HepG2 (cell line): ENCODE data around the gene CTRL. TPM values are rescaled to one million over a fixed set of nuclear protein-coding genes. Genes with fewer than 3 reads are reported as not detected.

Experiments
- CENPBD1 ChIP-seq: sonication (generic); formaldehyde crosslinking; IDR thresholded peaks from 2 replicates; pipeline ENCODE4 v1.8.0; 2022; ENCODE audit warnings: missing genetic modification reagents, low read depth, mild to moderate bottlenecking, borderline replicate concordance
- CTCF ChIP-seq: sonication (generic); formaldehyde crosslinking; IDR thresholded peaks from 2 replicates; pipeline ENCODE4 v1.5.0; 2020; ENCODE audit warnings: mild to moderate bottlenecking, missing genetic modification reagents, moderate library complexity
- ELF3 ChIP-seq: IDR thresholded peaks from 2 replicates; pipeline ENCODE4 v1.6.1; 2016; ENCODE audit warnings: missing genetic modification reagents, missing compliant biosample characterization
- FOXA3 ChIP-seq: IDR thresholded peaks from 2 replicates; pipeline ENCODE4 v1.6.1; 2016; ENCODE audit warnings: missing genetic modification reagents, missing compliant biosample characterization
- GLMP ChIP-seq: sonication (generic); formaldehyde crosslinking; IDR thresholded peaks from 2 replicates; pipeline ENCODE4 v1.9.0; 2021; ENCODE audit warnings: missing genetic modification reagents, mild to moderate bottlenecking, borderline replicate concordance
- MYNN ChIP-seq: sonication (generic); formaldehyde crosslinking; IDR thresholded peaks from 2 replicates; pipeline ENCODE4 v1.4.0; 2020; ENCODE audit warnings: mild to moderate bottlenecking, low read depth, missing genetic modification reagents
- NAIF1 ChIP-seq: sonication (generic); formaldehyde crosslinking; IDR thresholded peaks from 2 replicates; pipeline ENCODE4 v1.5.0; 2020; ENCODE audit warnings: mild to moderate bottlenecking, missing genetic modification reagents, borderline replicate concordance
- NCOA2 ChIP-seq: sonication (generic); formaldehyde crosslinking; IDR thresholded peaks from 2 replicates; pipeline ENCODE4 v1.8.0; 2022; ENCODE audit warnings: inconsistent platforms
- NFE2L1 ChIP-seq: sonication (generic); formaldehyde crosslinking; IDR thresholded peaks from 2 replicates; pipeline ENCODE4 v1.4.0; 2020; ENCODE audit warnings: missing genetic modification reagents, mild to moderate bottlenecking, borderline replicate concordance
- NR3C1 ChIP-seq: sonication (generic); formaldehyde crosslinking; IDR thresholded peaks from 2 replicates; pipeline ENCODE4 v1.4.0; 2020; ENCODE audit warnings: missing genetic modification reagents
- PAXIP1 ChIP-seq: sonication (generic); formaldehyde crosslinking; conservative IDR thresholded peaks from 2 replicates; pipeline ENCODE4 v1.4.0; 2020; ENCODE audit warnings: mild to moderate bottlenecking, missing genetic modification reagents, moderate library complexity
- PHF20 ChIP-seq: sonication (generic); formaldehyde crosslinking; IDR thresholded peaks from 2 replicates; pipeline ENCODE4 v1.5.0; 2020; ENCODE audit warnings: mild to moderate bottlenecking, missing genetic modification reagents
- REL ChIP-seq: sonication (generic); formaldehyde crosslinking; conservative IDR thresholded peaks from 2 replicates; pipeline ENCODE4 v1.8.0; 2022; ENCODE audit warnings: mild to moderate bottlenecking, missing genetic modification reagents, moderate library complexity
- SIN3A ChIP-seq: IDR thresholded peaks from 2 replicates; pipeline ENCODE4 v1.6.1; 2011; ENCODE audit warnings: low read depth, mild to moderate bottlenecking, control low read depth, low read length, borderline replicate concordance
- SMYD3 ChIP-seq: sonication (generic); formaldehyde crosslinking; IDR thresholded peaks from 2 replicates; pipeline ENCODE4 v1.8.1; 2023; ENCODE audit warnings: mild to moderate bottlenecking, missing genetic modification reagents
- THRA ChIP-seq: sonication (generic); formaldehyde crosslinking; IDR thresholded peaks from 2 replicates; pipeline ENCODE4 v1.4.0; 2020; ENCODE audit warnings: missing genetic modification reagents, borderline replicate concordance
- ZNF512 ChIP-seq: sonication (generic); formaldehyde crosslinking; IDR thresholded peaks from 2 replicates; pipeline ENCODE4 v1.4.0; 2020; ENCODE audit warnings: mild to moderate bottlenecking, missing genetic modification reagents
- ZNF7 ChIP-seq: IDR thresholded peaks from 2 replicates; pipeline ENCODE4 v1.6.1; 2016; ENCODE audit warnings: missing biosample characterization, missing genetic modification reagents
- ZSCAN20 ChIP-seq: sonication (generic); formaldehyde crosslinking; IDR thresholded peaks from 2 replicates; pipeline ENCODE4 v1.4.0; 2020; ENCODE audit warnings: missing genetic modification reagents, mild to moderate bottlenecking, borderline replicate concordance
- ZSCAN29 ChIP-seq: sonication (generic); formaldehyde crosslinking; conservative IDR thresholded peaks from 2 replicates; pipeline ENCODE4 v1.4.0; 2020; ENCODE audit warnings: mild to moderate bottlenecking, missing genetic modification reagents
- polyA plus RNA-seq, 8 experiments: library from polyadenylated mRNA; depleted of rRNA in 3 of 8; stranded (reverse) in 7 of 8; unstranded in 1 of 8; fragments of >200 nt; fragmentation: Illumina TruSeq in 4 of 8; extraction: Trizol in 4 of 8; gene quantifications; 2 replicates each; pipeline versions ENCODE4 v1.2.1 to v1.2.3, GENCODE V29; 2011 to 2016; ENCODE audit warnings: low read depth in 4 of 8, missing spikeins in 1 of 8, mixed read lengths in 1 of 8; ENCODE audit not compliant: insufficient read depth in 1 of 8
- total RNA-seq, 5 experiments: library from RNA; depleted of rRNA; stranded (reverse); fragments of >200 nt; fragmentation: Illumina TruSeq; extraction: Trizol; gene quantifications; 2 replicates each; pipeline ENCODE4 v1.2.3, GENCODE V29; 2016; ENCODE audit warnings: low read depth in 1 of 5

CTRL gene
- total and polyA plus RNA-seq, 2 of the 13 experiments (the other 11 are each of a cell fraction or from before 2014, with no cell fraction given) = 1.9 to 2.7 TPM

GRCh38 chr16:67943256-67943618, 11.6 kb upstream of the CTRL start (continued):
- TF ChIP-seq THRA (CRISPR knock-in tag) (peak; percentile 53; the same call in 1 of the 2 replicates), SIN3A (peak; percentile 83; the same call in 1 of the 2 replicates), NCOA2 (CRISPR knock-in tag) (peak; percentile 76), PAXIP1 (peak; percentile 99), SMYD3 (CRISPR knock-in tag) (no peak), CENPBD1 (no peak), REL (CRISPR knock-in tag) (peak; percentile 64; the same call in 1 of the 2 replicates), ZNF512 (CRISPR knock-in tag) (no peak), ZSCAN29 (CRISPR knock-in tag) (no peak), NFE2L1 (no peak), PHF20 (CRISPR knock-in tag) (peak; percentile 20; the same call in 1 of the 2 replicates), CTCF (CRISPR knock-in tag) (no peak; the same call in 1 of the 2 replicates), ZSCAN20 (CRISPR knock-in tag) (no peak), ELF3 (CRISPR knock-in tag) (no peak; the same call in 1 of the 2 replicates), GLMP (no peak), NAIF1 (CRISPR knock-in tag) (no peak; the same call in 1 of the 2 replicates), NR3C1 (CRISPR knock-in tag) (no peak), FOXA3 (CRISPR knock-in tag) (peak; percentile 67), MYNN (CRISPR knock-in tag) (no peak), ZNF7 (CRISPR knock-in tag) (no peak)
